Gastroesophageal sphincter (tissue), 4 donors: ENCODE measurements around the gene NPLOC4. TPM values are rescaled to one million over a fixed set of nuclear protein-coding genes. Genes with fewer than 3 reads are reported as not detected.

Source experiments
- ATAC-seq: fragments of 150-250 bp; one replicate; pipeline ENCODE4 v1.9.1; 2016; ENCODE audit warnings: mild to moderate bottlenecking, moderate library complexity
- H3K27ac ChIP-seq, 4 donors: fragments of 200-600 bp; sonication (generic) in 3 of 4; 1 replicate in 3 of 4; 2 replicates in 1 of 4; pipeline ENCODE4 v1.5.1; 2016 to 2019
- H3K27me3 ChIP-seq: fragments of 200-600 bp; sonication (generic); one replicate; pipeline ENCODE4 v1.5.1; 2019
- H3K36me3 ChIP-seq, 2 donors: fragments of 200-600 bp; sonication (generic); one replicate each; pipeline ENCODE4 v1.5.1; 2019; ENCODE audit warnings: control low read depth in 1 of 2
- H3K4me1 ChIP-seq, 3 donors: fragments of 200-600 bp; sonication (generic); 1 replicate in 2 of 3; 2 replicates in 1 of 3; pipeline ENCODE4 v1.5.1; 2016 to 2019; ENCODE audit warnings: control low read depth in 2 of 3
- H3K4me3 ChIP-seq, 2 donors: fragments of 200-600 bp; sonication (generic); one replicate each; pipeline ENCODE4 v1.5.1; 2019; ENCODE audit warnings: mild to moderate bottlenecking in 1 of 2, moderate library complexity in 1 of 2
- H3K9me3 ChIP-seq, 3 donors: fragments of 200-600 bp; sonication (generic); one replicate each; pipeline ENCODE4 v1.5.1; 2017 to 2019; ENCODE audit warnings: control low read depth in 2 of 3
- CTCF ChIP-seq, 4 experiments: fragments of 200-600 bp in 2 of 4; fragments of 450-650 bp in 2 of 4; sonication (generic) in 1 of 4; IDR thresholded peaks; one replicate each; pipeline ENCODE4 v1.5.1; 2017 to 2019; ENCODE audit warnings: antibody characterized with exemption in 4 of 4, mild to moderate bottlenecking in 2 of 4, moderate library complexity in 2 of 4
- EP300 ChIP-seq: sonication (generic); formaldehyde crosslinking; IDR thresholded peaks from one replicate; pipeline ENCODE4 v1.6.1; 2017; ENCODE audit warnings: antibody characterized with exemption, mild to moderate bottlenecking
- POLR2A ChIP-seq, 2 donors: fragments of 450-650 bp; IDR thresholded peaks; one replicate each; pipeline ENCODE4 v1.6.1; 2017; ENCODE audit warnings: antibody characterized with exemption in 2 of 2, mild to moderate bottlenecking in 2 of 2, moderate library complexity in 1 of 2
- POLR2AphosphoS5 ChIP-seq: sonication (generic); formaldehyde crosslinking; IDR thresholded peaks from one replicate; pipeline ENCODE4 v1.6.1; 2017; ENCODE audit warnings: antibody characterized with exemption
- WGBS, 2 donors: methylation state at CpG; one replicate each; pipeline ENCODE4 v1.1.5; 2018; ENCODE audit warnings: low coverage in 1 of 2; 5-methylcytosine and 5-hydroxymethylcytosine counted together
- total RNA-seq, 4 donors: library from RNA; depleted of rRNA; stranded (reverse); fragments of >200 nt; gene quantifications; one replicate each; pipeline ENCODE4 v1.1.0, GENCODE V29; 2016

Gene NPLOC4
- total RNA-seq, 4 donors from 2014 or later, result 49.5 to 83.8 (median 58.0) TPM

- TF ChIP-seq EP300 (no peak), CTCF (IDR thresholded peaks at IDR 0.05) (no peak), POLR2A (IDR thresholded peaks at IDR 0.05) (no peak), POLR2AphosphoS5 (no peak)
- H3K9me3 ChIP-seq, result peaks cover 0 to 11% (median 0%) of the 10 kb centered on the region in 3 donors
- ATAC-seq, result no peak
- no peak overlapping the region for H3K27ac ChIP-seq
- H3K4me1 ChIP-seq, result peaks cover 0 to 8% (median 0%) of the 10 kb centered on the region in 3 donors
- no peak overlapping the region for H3K4me3 ChIP-seq
- 55 to 88% methylated on average over 8 to 13 of the region's 14 CpGs for WGBS, 2 donors
- H3K27me3 ChIP-seq, result peaks cover 67% of the 10 kb centered on the region
- H3K36me3 ChIP-seq, result no peaks in the 10 kb centered on the region
Observed at GRCh38 chr17:81648707-81649085, 11.8 kb upstream of the NPLOC4 start.

- Histone ChIP-seq H3K36me3 (no peaks in the 10 kb centered on the region), H3K4me1 (peaks cover 0 to 8% (median 0%) of the 10 kb centered on the region in 3 donors), H3K9me3 (peaks cover 0 to 11% (median 0%) of the 10 kb centered on the region in 3 donors), H3K27me3 (peaks cover 62% of the 10 kb centered on the region), H3K4me3 (no peak overlapping the region), H3K27ac (no peak overlapping the region)
- no peak for ATAC-seq
- WGBS, 2 donors, result 17% methylated on average over 3 of the region's 78 CpGs
- no peak for TF ChIP-seq POLR2A (IDR thresholded peaks at IDR 0.05)
- no peak for TF ChIP-seq EP300
- TF ChIP-seq POLR2AphosphoS5, result no peak
- TF ChIP-seq CTCF (IDR thresholded peaks at IDR 0.05), result no peak
Observed at GRCh38 chr17:81648013-81648706, 11.2 kb upstream of the NPLOC4 start.

- Histone ChIP-seq H3K27me3 (peaks cover 56% of the 10 kb centered on the region), H3K9me3 (peaks cover 0 to 11% (median 0%) of the 10 kb centered on the region in 3 donors), H3K4me3 (no peak overlapping the region), H3K36me3 (no peaks in the 10 kb centered on the region), H3K4me1 (peaks cover 0 to 8% (median 0%) of the 10 kb centered on the region in 3 donors), H3K27ac (no peak overlapping the region)
- ATAC-seq, result no peak
- WGBS, 2 donors, result 38 to 39% methylated on average over 9 to 10 of the region's 21 CpGs
- TF ChIP-seq POLR2A (IDR thresholded peaks at IDR 0.05) (no peak), CTCF (IDR thresholded peaks at IDR 0.05) (no peak), EP300 (no peak), POLR2AphosphoS5 (no peak)
Observed at GRCh38 chr17:81647640-81648012, 10.7 kb upstream of the NPLOC4 start.

GRCh38 chr17:81646869-81647600 lies 10.1 kb upstream of the NPLOC4 start:
- 66% methylated on average over 8 of the region's 12 CpGs; no CpG with 5 or more reads in 1 of the 2 donors for WGBS, 2 donors
- Histone ChIP-seq H3K36me3 (no peaks in the 10 kb centered on the region), H3K9me3 (peaks cover 0 to 11% (median 0%) of the 10 kb centered on the region in 3 donors), H3K4me1 (peaks cover 0 to 8% (median 0%) of the 10 kb centered on the region in 3 donors), H3K27me3 (peaks cover 52% of the 10 kb centered on the region), H3K27ac (no peak overlapping the region), H3K4me3 (no peak overlapping the region)
- ATAC-seq, result no peak
- TF ChIP-seq CTCF (IDR thresholded peaks at IDR 0.05) (no peak), POLR2A (IDR thresholded peaks at IDR 0.05) (no peak), POLR2AphosphoS5 (no peak), EP300 (no peak)
